Measurements from ENCODE around the gene TFPI2. TPM values are rescaled to one million over a fixed set of nuclear protein-coding genes. Genes with fewer than 3 reads are reported as not detected.
A peak's percentile ranks its signal among the peaks of the same experiment; 100 is the strongest.

The TFPI2 gene
- total and polyA plus RNA-seq, 4 donors: 3.9 to 11.8 (median 6.7) TPM

DNA sequence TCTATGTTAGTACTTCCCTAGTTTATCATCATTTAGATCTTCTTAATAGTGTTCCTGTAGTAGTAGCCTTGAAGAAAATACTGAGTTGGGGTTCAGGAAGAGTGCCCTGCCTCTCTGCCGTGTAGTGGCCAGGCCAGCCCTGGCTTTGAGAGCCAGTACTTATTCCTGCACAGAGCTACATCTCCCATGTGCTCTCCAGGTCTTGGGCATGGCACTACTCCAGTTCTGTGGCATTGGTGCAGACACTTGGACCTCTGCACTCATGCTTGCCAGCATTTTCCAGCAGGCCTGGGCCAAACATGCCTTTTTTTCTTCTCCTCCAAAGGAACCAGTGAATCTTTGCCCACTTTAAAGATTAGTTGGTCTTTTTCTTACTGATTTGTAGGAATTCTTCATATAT is 36.2 kb upstream of the TFPI2 start:
- H3K4me1 ChIP-seq (ENCODE audit: control insufficient read depth in 5 of 5, insufficient read depth in 5 of 5, low read length in 5 of 5): peaks cover 3 to 18% (median 5%) of the 10 kb centered on the region in 5 donors
- H3K27me3 ChIP-seq (ENCODE audit: control insufficient read depth in 3 of 3, insufficient read depth in 3 of 3, low read length in 2 of 3): no peaks in the 10 kb centered on the region
- H3K9ac ChIP-seq (ENCODE audit: insufficient read depth in 1 of 2, low read length in 2 of 2): no peak overlapping the region
- 48 to 75% methylated on average over 1 of the region's 1 CpG for WGBS, 2 donors
- TF ChIP-seq CTCF (IDR thresholded peaks at IDR 0.05; ENCODE audit: control extremely low read depth, extremely low read depth): no peak
- no peak for DNase-seq
- H3K27ac ChIP-seq (ENCODE audit: low read depth in 1 of 2, low read length in 1 of 2): peak overlapping the region in 1 of 2 donors; percentile 23
- peaks cover 3 to 11% (median 4%) of the 10 kb centered on the region in 4 donors for H3K36me3 ChIP-seq (ENCODE audit: control insufficient read depth in 4 of 4, insufficient read depth in 4 of 4, low read length in 4 of 4)
- H3K4me3 ChIP-seq: no peak overlapping the region
- ATAC-seq (ENCODE audit: insufficient read depth, low FRiP score): no peak
- H3K9me3 ChIP-seq (ENCODE audit: control insufficient read depth in 4 of 4, insufficient read depth in 3 of 4, low read length in 3 of 4): no peaks in the 10 kb centered on the region

GRCh38 chr7:93923942-93924341 is 33.4 kb upstream of the TFPI2 start:
- Histone ChIP-seq H3K27me3 (ENCODE audit: control insufficient read depth in 3 of 3, insufficient read depth in 3 of 3, low read length in 2 of 3) (no peaks in the 10 kb centered on the region), H3K4me3 (no peak overlapping the region), H3K36me3 (ENCODE audit: control insufficient read depth in 4 of 4, insufficient read depth in 4 of 4, low read length in 4 of 4) (peaks cover 3 to 11% (median 4%) of the 10 kb centered on the region in 4 donors), H3K4me1 (ENCODE audit: control insufficient read depth in 5 of 5, insufficient read depth in 5 of 5, low read length in 5 of 5) (peaks cover 3 to 33% (median 5%) of the 10 kb centered on the region in 5 donors), H3K9ac (ENCODE audit: insufficient read depth in 1 of 2, low read length in 2 of 2) (peak overlapping the region; percentile 16 to 98), H3K27ac (ENCODE audit: low read depth in 1 of 2, low read length in 1 of 2) (no peak overlapping the region), H3K9me3 (ENCODE audit: control insufficient read depth in 4 of 4, insufficient read depth in 3 of 4, low read length in 3 of 4) (no peaks in the 10 kb centered on the region)
- ATAC-seq (ENCODE audit: insufficient read depth, low FRiP score): no peak
- no peak for TF ChIP-seq CTCF (IDR thresholded peaks at IDR 0.05; ENCODE audit: control extremely low read depth, extremely low read depth)
- DNase-seq: peak in 2 of 3 donors; percentile 26
- 29 to 53% methylated on average over 1 of the region's 1 CpG for WGBS, 2 donors

- H3K4me1 ChIP-seq (ENCODE audit: control insufficient read depth in 5 of 5, insufficient read depth in 5 of 5, low read length in 5 of 5): peaks cover 3 to 33% (median 5%) of the 10 kb centered on the region in 5 donors
- H3K9me3 ChIP-seq (ENCODE audit: control insufficient read depth in 4 of 4, insufficient read depth in 3 of 4, low read length in 3 of 4): no peaks in the 10 kb centered on the region
- peak in 1 of 3 donors; percentile 30 for DNase-seq
- peak overlapping the region; percentile 44 for H3K4me3 ChIP-seq
- TF ChIP-seq CTCF (IDR thresholded peaks at IDR 0.05; ENCODE audit: control extremely low read depth, extremely low read depth): no peak
- peak overlapping the region in 1 of 2 donors; percentile 45 for H3K27ac ChIP-seq (ENCODE audit: low read depth in 1 of 2, low read length in 1 of 2)
- no peaks in the 10 kb centered on the region for H3K27me3 ChIP-seq (ENCODE audit: control insufficient read depth in 3 of 3, insufficient read depth in 3 of 3, low read length in 2 of 3)
- H3K9ac ChIP-seq (ENCODE audit: insufficient read depth in 1 of 2, low read length in 2 of 2): peak overlapping the region in 1 of 2 donors; percentile 98
- WGBS, 2 donors: 35 to 47% methylated on average over 6 of the region's 6 CpGs
- no peak for ATAC-seq (ENCODE audit: insufficient read depth, low FRiP score)
- H3K36me3 ChIP-seq (ENCODE audit: control insufficient read depth in 4 of 4, insufficient read depth in 4 of 4, low read length in 4 of 4): peaks cover 3 to 11% (median 4%) of the 10 kb centered on the region in 4 donors
Observed at GRCh38 chr7:93923296-93923695, 32.7 kb upstream of the TFPI2 start.

Measured in lung (tissue), 12 donors.